GM21515 (cell line): Measurements from ENCODE around the gene SIDT2.
A peak's percentile ranks its signal among the peaks of the same experiment; 100 is the strongest.
"Not testable (repeated sequence)": the region's sequence is repeated elsewhere in the genome, so short reads cannot be mapped to it uniquely, and the experiment has no call there.

Experiments used
- ATAC-seq: cut with Tn5 transposase; IDR thresholded peaks from one replicate; pipeline ENCODE4 v1.9.1; 2021; ENCODE audit not compliant: unreplicated experiment

The SIDT2 gene

GRCh38 chr11:117178210-117179034 is at the start of gene SIDT2:
Gene SIDT2, plus strand, starts transcription at chr11:117178743. Its CDS starts 521 bp downstream, at chr11:117179264.
- ATAC-seq, result peak; percentile 96

- ATAC-seq, result not testable (repeated sequence)
Measured at GRCh38 chr11:117130396-117130795, 48.1 kb upstream of the SIDT2 start.

- no peak for ATAC-seq
Measured at GRCh38 chr11:117130879-117131278, 47.7 kb upstream of the SIDT2 start.

GRCh38 chr11:117134431-117134830 is 44.1 kb upstream of the SIDT2 start:
- no peak for ATAC-seq

- ATAC-seq, result not testable (repeated sequence)
Measured at GRCh38 chr11:117134979-117135378, 43.6 kb upstream of the SIDT2 start.

GRCh38 chr11:117137223-117138086 is 41.1 kb upstream of the SIDT2 start:
- not testable (repeated sequence) for ATAC-seq

- peak; percentile 21 for ATAC-seq
Measured at GRCh38 chr11:117143390-117143789, 35.2 kb upstream of the SIDT2 start.

GRCh38 chr11:117143871-117144476 is 34.6 kb upstream of the SIDT2 start, which contains the start of gene PAFAH1B2:
Gene PAFAH1B2, plus strand, starts transcription at chr11:117144287. Its CDS starts 8,161 bp downstream, at chr11:117152448.
- ATAC-seq, result peak; percentile 97

- peak; percentile 50 for ATAC-seq
Measured at GRCh38 chr11:117144477-117145392, 33.8 kb upstream of the SIDT2 start.

GRCh38 chr11:117145393-117145761 is 33.2 kb upstream of the SIDT2 start:
- ATAC-seq, result no peak

- no peak for ATAC-seq
Measured at GRCh38 chr11:117146521-117146920, 32.0 kb upstream of the SIDT2 start.

GRCh38 chr11:117152066-117152465 is 26.5 kb upstream of the SIDT2 start:
- ATAC-seq, result no peak

GRCh38 chr11:117154468-117154867 is 24.1 kb upstream of the SIDT2 start:
- no peak for ATAC-seq

GRCh38 chr11:117157507-117157906 is 21.0 kb upstream of the SIDT2 start:
- no peak for ATAC-seq

- no peak for ATAC-seq
Measured at GRCh38 chr11:117159892-117160291, 18.7 kb upstream of the SIDT2 start.

GRCh38 chr11:117160826-117161225 is 17.7 kb upstream of the SIDT2 start:
- ATAC-seq, result no peak

- no peak for ATAC-seq
Measured at GRCh38 chr11:117166491-117166890, 12.1 kb upstream of the SIDT2 start.

- no peak for ATAC-seq
Measured at GRCh38 chr11:117169736-117170135, 8.8 kb upstream of the SIDT2 start.

GRCh38 chr11:117170210-117170609 is 8.3 kb upstream of the SIDT2 start:
- no peak for ATAC-seq

GRCh38 chr11:117171007-117171403 is 7.5 kb upstream of the SIDT2 start:
- no peak for ATAC-seq
